HG03575 (cell line): Measurements from ENCODE around the gene PODN.

ENCODE experiments used
- ATAC-seq: cut with Tn5 transposase; IDR thresholded peaks from one replicate; pipeline ENCODE4 v1.9.1; 2021; ENCODE audit not compliant: unreplicated experiment, insufficient number of reproducible peaks, low FRiP score; ENCODE audit errors: extremely low read depth

Gene PODN

GRCh38 chr1:53123453-53124140 lies 61.6 kb downstream of the PODN start:
- no peak for ATAC-seq

- ATAC-seq: no peak
Observed at GRCh38 chr1:53125122-53125521, 63.1 kb downstream of the PODN start.

GRCh38 chr1:53125623-53126360 lies 63.8 kb downstream of the PODN start:
- no peak for ATAC-seq

- no peak for ATAC-seq
Observed at GRCh38 chr1:53126495-53126894, 64.5 kb downstream of the PODN start.

- no peak for ATAC-seq
Observed at GRCh38 chr1:53127546-53127945, 65.5 kb downstream of the PODN start.

GRCh38 chr1:53128401-53128800 lies 66.4 kb downstream of the PODN start:
- ATAC-seq: no peak

- ATAC-seq: no peak
Observed at GRCh38 chr1:53129891-53130597, 68.0 kb downstream of the PODN start.

GRCh38 chr1:53130598-53130877 lies 68.5 kb downstream of the PODN start:
- no peak for ATAC-seq

- ATAC-seq: no peak
Observed at GRCh38 chr1:53130878-53131589, 69.0 kb downstream of the PODN start.

- ATAC-seq: no peak
Observed at GRCh38 chr1:53131590-53131938, 69.6 kb downstream of the PODN start.

- ATAC-seq: no peak
Observed at GRCh38 chr1:53132176-53132575, 70.2 kb downstream of the PODN start.

GRCh38 chr1:53133261-53134041 lies 71.4 kb downstream of the PODN start:
- no peak for ATAC-seq

GRCh38 chr1:53134042-53134485 lies 72.1 kb downstream of the PODN start:
- ATAC-seq: no peak
